HG03521 (cell line): ENCODE data around the gene ASIC2.

Experiments
- ATAC-seq: cut with Tn5 transposase; IDR thresholded peaks from one replicate; pipeline ENCODE4 v1.9.1; 2021; ENCODE audit warnings: mild to moderate bottlenecking, moderate library complexity; ENCODE audit not compliant: unreplicated experiment

The ASIC2 gene

GRCh38 chr17:33292981-33293867 is at the start of gene ASIC2:
ASIC2 (minus strand) TSS chr17:33293295.
- ATAC-seq: no peak

GRCh38 chr17:33342025-33342424 is 48.9 kb upstream of the ASIC2 start:
- no peak for ATAC-seq

GRCh38 chr17:33338242-33338641 is 45.1 kb upstream of the ASIC2 start:
- no peak for ATAC-seq

- no peak for ATAC-seq
Observed at GRCh38 chr17:33335491-33336173, 42.5 kb upstream of the ASIC2 start.

- ATAC-seq: no peak
Observed at GRCh38 chr17:33334703-33335102, 41.6 kb upstream of the ASIC2 start.

GRCh38 chr17:33330877-33331276 is 37.8 kb upstream of the ASIC2 start:
- ATAC-seq: no peak

GRCh38 chr17:33328129-33328528 is 35.0 kb upstream of the ASIC2 start:
- ATAC-seq: no peak

- no peak for ATAC-seq
Observed at GRCh38 chr17:33324736-33325135, 31.6 kb upstream of the ASIC2 start.

GRCh38 chr17:33322063-33322462 is 29.0 kb upstream of the ASIC2 start:
- ATAC-seq: no peak

- no peak for ATAC-seq
Observed at GRCh38 chr17:33318241-33318640, 25.1 kb upstream of the ASIC2 start.

GRCh38 chr17:33316746-33317145 is 23.7 kb upstream of the ASIC2 start:
- no peak for ATAC-seq

- no peak for ATAC-seq
Observed at GRCh38 chr17:33310296-33310695, 17.2 kb upstream of the ASIC2 start.

- no peak for ATAC-seq
Observed at GRCh38 chr17:33303254-33303653, 10.2 kb upstream of the ASIC2 start.

- no peak for ATAC-seq
Observed at GRCh38 chr17:33302394-33302793, 9.3 kb upstream of the ASIC2 start.

GRCh38 chr17:33300241-33300640 is 7.1 kb upstream of the ASIC2 start:
- ATAC-seq: no peak

- no peak for ATAC-seq
Observed at GRCh38 chr17:33299115-33299514, 6.0 kb upstream of the ASIC2 start.

- no peak for ATAC-seq
Observed at GRCh38 chr17:33297643-33298042, 4.5 kb upstream of the ASIC2 start.

- no peak for ATAC-seq
Observed at GRCh38 chr17:33294994-33295393, 1.9 kb upstream of the ASIC2 start.

GRCh38 chr17:33292201-33292980 is 704 bp downstream of the ASIC2 start:
- no peak for ATAC-seq

- no peak for ATAC-seq
Observed at GRCh38 chr17:33291248-33292200, 1.6 kb downstream of the ASIC2 start.
